ENCODE results near the gene UCK2.
"Not testable (repeated sequence)": the region's sequence is repeated elsewhere in the genome, so short reads cannot be mapped to it uniquely, and the experiment has no call there.

Gene UCK2

DNA sequence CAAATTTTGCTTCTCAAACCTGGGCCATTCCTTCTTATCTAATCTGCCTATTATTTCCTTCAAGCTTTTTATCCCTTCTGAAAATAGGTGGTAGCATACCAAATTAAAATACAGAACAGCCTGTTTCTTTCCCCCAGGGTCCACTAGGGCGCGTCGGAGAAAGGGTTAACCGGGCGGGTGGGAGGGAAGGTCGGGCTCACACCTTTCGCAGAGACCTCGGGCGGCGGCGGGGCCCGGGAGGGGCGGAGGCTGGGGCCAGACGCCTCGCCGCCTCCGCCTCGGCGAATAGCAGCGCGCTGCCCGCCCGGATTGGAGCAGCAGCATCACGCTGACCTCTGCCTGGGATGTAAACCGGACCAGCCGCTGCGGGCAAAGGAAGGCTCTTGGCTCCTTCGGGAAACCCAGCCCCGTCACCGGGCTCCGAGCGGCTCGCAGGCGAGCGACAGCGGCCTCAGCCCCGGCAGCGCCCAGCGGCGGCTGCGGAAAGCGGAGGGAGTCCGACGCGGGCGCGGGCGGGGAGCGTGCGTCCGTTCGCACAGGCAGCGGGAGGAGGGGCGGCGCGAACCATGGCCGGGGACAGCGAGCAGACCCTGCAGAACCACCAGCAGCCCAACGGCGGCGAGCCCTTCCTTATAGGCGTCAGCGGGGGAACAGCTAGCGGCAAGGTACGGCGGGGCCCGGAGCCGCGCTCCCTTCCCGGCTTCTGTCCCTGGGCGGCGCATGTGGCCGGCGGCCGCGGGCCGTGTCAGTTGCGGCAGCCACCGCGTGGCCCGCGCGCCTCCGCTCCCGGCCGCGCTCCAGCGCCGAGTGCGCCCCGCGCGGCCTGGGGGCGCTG is at the start of gene UCK2:
Gene UCK2 (plus strand): TSS at position 347 of the 835 bp plus-strand sequence. CDS start 220 bp downstream, at position 567.
- peak; percentile 24 to 49 for DNase-seq (ENCODE audit: low read depth in 2 of 2)

DNA sequence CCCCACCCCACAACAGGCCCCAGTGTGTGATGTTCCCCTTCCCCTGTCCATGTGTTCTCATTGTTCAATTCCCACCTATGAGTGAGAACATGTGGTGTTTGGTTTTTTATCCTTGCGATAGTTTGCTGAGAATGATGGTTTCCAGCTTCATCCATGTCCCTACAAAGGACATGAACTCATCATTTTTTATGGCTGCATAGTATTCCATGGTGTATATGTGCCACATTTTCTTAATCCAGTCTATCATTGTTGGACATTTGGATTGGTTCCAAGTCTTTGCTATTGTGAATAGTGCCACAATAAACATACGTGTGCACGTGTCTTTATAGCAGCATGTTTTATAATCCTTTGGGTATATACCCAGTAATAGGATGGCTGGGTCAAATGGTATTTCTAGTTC is 49.2 kb upstream of the UCK2 start:
- DNase-seq (ENCODE audit: low read depth in 2 of 2): not testable (repeated sequence)

DNA sequence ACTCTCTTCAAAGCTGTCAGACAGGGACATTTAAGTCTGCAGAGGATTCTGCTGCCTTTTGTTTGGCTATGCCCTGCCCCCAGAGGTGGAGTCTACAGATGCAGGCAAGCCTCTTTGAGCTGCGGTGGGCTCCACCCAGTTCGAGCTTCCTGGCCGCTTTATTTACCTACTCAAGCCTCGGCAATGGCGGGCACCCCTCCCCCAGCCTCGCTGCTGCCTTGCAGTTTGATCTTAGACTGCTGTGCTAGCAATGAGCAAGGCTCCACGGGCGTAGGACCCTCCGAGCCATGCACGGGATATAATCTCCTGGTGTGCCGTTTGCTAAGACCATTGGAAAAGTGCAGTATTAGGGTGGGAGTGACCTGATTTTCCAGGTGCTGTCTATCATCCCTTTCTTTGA is 43.9 kb upstream of the UCK2 start:
- not testable (repeated sequence) for DNase-seq (ENCODE audit: low read depth in 2 of 2)

DNA sequence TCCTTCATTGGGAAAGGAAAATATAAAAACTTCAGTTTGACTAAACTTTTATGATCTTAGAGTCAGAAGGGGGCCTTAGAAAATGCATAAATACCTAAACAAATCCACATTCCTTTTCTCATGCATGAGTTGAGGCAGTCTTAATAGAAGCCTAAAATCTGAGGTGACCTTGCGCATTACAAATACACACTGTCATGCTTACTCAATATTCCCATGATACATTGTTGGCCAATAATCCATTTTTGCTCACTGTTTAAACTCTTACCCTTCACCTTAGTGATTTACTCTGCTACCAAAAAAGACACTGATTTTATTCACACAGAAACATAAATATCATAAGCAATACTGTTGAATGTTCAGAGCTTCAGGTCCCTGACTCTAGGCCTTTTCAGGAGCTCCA is 39.7 kb upstream of the UCK2 start:
- no peak for DNase-seq (ENCODE audit: low read depth in 2 of 2)

DNA sequence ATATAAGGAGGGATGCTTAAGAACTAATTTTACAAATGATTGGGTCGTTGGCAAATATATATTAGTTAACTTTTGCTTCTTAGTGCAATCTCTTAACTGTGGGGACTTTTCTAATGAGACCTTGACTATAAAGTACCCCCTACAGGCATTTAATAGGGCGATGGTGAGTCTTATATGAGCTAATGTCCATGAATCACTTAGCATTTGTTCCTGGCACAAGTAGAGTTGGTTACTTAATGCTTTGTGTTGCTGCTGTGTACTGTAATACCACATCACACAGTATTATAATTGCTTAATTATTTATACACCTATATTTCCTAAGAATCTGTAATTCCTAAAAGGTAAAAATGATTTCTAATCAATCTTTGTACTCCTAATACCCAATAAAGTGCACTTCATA is 33.5 kb upstream of the UCK2 start:
- no peak for DNase-seq (ENCODE audit: low read depth in 2 of 2)

DNA sequence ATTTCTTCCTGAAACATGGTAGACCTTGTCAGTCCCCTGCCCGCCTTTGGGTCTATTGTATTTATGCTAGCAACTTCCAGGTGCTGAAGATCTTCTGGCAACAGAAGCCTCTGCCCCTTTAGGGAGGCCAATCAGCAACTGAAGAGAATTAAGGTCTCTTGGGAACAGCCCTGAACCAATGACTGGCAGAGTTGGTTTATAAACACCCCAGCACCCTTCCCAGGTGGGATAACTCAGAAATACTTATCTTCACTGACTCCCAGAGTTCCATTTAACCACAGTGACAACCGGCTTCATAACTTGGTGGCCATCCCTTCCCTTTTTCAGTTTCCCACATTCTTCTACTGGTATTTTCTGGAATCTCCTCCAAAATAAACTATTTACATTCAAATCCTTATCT is 31.5 kb upstream of the UCK2 start:
- no peak for DNase-seq (ENCODE audit: low read depth in 2 of 2)

DNA sequence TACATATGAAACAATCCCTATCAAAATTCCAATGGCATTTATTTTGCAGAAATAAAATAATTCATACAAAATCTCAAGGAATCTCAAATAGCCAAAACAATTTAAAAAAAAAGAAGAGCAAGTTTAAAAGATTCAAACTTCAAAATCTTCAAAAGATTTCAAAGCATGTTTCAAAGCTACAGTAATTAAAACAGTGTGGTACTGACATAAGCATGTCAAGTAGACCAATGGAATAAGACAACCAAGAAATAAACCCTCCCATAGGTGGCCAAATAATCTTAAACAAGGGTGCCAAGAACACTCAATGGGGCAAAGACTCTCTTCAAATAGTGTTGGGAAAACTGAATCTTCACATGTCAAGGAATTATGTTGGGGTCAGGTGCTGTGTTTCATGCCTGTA is 28.0 kb upstream of the UCK2 start:
- no peak for DNase-seq (ENCODE audit: low read depth in 2 of 2)

DNA sequence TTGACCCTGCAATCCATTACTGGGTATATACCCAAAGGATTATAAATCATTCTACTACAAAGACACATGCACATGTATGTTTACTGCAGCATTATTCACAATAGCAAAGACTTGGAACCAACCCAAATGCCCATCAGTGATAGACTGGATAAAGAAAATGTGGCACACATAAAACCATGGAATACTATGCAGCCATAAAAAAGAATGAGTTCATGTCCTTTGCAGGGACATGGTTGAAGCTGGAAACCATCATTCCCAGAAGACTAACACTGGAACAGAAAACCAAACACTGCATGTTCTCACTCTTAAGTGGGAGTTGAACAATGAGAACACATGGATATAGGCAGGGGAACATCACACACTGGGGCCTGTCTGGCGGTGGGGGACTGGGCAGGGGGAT is 22.9 kb upstream of the UCK2 start:
- DNase-seq (ENCODE audit: low read depth in 2 of 2): not testable (repeated sequence)

DNA sequence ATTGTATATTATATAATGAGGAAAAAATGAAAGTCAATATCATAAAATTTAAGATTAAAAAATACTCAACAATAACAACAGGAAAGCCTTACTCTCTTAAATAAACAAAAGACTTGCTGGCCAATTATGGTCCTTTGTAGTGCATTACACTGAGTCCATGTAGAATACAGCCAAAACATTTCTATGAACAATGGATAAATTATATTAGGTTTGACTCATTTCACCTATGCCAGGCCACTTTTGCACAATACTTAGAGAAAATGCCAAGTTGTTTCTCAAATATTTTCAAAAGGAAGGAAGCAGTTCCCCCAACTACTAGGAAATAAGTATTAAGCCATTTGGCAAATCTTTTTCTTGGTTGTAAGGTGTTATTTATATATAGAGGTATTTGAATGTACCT is 19.8 kb upstream of the UCK2 start:
- no peak for DNase-seq (ENCODE audit: low read depth in 2 of 2)

DNA sequence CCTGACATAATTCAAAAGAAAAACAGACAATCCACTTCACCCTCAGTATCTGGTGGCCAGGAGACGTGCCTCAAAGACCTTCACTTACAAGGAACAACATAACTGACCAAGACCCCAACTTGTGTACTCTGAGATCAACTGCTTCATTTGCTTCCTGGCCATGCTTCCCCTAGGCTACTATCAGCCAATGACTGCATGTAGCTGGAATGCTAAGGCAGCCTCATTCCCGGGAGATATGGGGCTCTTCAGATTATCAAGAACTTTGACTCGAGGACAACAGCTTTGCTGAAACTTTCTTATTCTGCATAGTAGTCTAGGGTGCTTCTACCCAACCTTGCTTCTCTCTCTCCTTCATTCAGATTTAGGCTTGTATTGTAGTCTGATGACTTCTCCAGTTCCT is 11.7 kb upstream of the UCK2 start:
- DNase-seq (ENCODE audit: low read depth in 2 of 2): no peak

DNA sequence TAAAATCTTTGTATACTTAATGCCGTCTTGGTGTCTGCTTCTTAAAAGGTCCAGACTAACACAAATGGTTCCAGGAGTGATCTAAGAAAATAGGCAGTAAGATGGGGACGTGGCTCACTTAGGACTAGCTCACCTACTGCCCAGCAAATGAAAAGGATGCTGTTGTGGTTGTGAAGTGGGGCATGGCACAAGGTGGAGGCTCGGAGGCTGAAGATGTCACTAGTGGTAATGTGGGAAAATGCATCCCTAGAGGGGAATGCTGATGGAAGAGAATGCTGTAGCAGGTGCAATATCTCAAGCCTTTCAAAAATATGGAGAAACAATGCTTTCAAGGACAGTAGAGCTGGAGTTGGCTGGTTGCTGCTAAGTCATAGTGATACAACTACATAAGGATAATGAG is 11.3 kb upstream of the UCK2 start:
- no peak for DNase-seq (ENCODE audit: low read depth in 2 of 2)

DNA sequence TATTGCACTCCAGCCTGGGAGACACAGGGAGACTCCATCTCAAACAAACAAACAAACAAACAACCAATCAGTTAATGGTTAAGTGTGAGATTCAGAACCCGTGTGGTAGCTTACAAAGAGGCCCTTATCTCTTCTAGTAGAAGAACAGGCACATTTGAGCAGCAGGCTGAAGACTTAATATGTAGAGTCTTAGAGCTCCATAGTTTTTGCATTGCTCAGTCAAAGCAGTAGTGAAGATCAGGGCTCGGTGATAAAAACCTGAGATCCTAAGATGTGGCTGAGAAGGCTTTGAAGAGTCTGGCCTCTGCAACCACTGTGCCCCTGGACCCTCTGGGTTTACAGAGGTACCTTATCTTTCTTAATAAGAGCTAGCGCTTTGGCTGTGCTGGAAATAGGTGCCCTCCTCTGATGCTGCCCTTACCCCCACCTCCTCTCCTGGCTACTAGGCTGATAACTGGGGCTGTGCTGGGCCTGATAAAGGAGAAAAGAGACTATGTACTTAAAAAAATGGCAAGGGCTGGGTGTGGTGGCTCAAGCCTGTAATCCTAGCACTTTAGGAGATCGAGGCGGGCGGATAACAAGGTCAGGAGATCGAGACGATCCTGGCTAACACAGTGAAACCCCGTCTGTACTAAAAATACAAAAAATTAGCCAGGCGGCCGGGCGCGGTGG is 10.5 kb upstream of the UCK2 start:
- no peak for DNase-seq (ENCODE audit: low read depth in 2 of 2)

DNA sequence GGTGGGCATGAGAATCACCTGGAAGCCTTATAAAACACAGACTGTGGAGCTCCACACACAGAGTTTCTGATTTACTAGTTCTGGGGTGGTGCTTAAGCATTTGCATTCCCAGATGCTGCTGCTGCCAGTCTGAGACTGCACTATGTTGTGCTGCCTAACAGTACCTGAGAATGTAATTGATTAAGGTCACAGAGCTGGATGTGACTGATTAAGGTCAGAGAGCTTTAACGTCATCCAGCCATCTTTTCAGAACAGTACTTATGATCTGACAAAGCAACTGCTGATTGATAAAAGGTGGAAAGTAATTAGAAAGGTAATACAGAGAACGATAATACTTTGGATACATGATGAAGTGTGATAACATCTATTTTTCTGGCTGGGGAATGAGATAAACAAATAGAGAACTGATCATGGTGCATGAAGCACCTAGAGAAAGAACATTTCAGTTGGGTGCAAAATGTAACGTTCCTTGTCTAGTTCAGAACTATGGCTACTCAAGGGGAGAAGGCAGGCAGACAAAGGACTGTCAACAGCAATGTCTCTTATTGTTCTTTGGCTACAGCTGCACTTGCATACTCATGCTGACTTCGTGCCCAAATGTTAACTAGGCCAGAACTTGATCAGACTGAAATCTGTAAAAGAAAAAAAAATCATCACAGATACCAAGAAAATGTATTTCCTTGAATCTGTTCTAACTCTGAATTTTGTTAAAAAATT is 3.7 kb upstream of the UCK2 start:
- no peak for DNase-seq (ENCODE audit: low read depth in 2 of 2)

DNA sequence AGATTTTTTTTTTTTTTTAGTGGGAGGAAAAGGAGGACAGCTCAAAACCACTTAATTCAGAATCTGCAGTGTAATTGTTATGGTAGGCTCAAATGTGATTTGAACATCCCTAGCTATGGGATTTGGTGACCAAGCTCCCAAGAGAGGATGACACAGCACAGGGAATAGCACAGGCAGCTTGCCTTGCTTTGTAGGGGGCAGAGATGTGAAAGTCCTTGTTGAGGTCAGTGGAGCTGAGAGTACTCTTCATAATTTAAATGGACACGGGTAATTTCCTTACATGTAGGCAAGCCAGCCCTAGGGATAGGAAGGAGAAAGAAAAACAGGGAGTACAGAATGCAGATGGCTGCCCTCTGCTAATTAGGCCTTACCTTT is 3.2 kb upstream of the UCK2 start:
- no peak for DNase-seq (ENCODE audit: low read depth in 2 of 2)

DNA sequence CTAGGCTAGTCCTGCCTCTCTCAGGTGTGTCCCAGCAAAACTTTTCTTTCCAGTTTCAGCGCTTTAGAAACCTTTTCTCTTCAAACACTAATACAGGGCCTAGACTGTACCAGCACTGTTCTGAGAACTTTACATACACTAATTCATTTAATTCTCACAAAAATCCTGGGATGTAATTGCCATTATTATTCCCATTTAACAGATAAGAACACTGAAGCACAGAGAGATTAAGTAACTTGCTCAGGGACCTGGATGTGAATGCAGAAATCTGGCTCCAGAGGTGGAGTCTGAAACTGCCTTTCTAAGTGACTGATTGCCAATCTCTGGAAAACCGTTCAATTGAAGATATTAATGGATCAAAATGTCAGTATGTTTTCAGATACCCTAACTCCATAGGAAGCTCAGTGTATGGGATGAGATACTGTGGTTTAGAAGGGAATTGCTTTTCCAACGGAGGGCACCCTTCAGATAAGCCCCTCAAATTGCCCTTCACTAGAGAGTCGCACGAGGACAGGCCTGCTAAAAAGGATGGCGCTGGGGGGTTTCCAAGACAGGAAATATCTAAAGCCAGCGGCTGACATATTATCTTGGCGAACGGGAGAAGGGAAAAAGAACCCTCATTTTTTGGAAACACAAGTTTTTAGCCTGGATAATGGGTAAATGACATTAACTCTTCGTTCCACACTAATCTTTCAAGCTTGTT is 698 bp upstream of the UCK2 start:
- DNase-seq (ENCODE audit: low read depth in 2 of 2): no peak

DNA sequence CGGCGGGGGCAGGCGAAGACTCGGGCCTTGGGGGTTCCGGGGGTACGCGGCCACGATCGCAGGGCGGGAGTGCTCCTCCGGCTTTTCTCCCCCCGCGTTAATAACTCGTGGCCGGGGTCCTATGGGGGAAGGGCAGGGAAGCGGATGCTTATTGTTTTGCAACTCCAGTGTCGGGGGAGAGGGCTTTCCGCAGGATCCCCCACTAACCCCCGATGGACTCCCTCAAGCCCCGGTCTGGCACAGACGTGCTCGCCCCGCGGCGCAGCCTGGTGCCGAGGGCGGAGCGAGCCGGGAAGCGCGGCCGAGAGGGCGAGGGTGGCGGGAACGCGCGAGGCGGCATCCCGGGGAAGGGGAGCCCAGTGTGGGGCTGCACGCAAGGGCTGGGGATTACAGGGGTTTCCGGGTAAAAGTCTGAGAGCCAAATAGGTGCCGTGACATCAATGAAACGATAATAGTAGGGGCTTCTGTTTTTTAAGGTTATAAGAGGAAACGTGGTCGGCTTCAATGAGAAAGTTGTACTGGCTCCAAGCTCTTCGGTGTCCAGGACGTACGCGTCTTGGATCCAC is 772 bp downstream of the UCK2 start:
- DNase-seq (ENCODE audit: low read depth in 2 of 2): peak; percentile 22 to 29

DNA sequence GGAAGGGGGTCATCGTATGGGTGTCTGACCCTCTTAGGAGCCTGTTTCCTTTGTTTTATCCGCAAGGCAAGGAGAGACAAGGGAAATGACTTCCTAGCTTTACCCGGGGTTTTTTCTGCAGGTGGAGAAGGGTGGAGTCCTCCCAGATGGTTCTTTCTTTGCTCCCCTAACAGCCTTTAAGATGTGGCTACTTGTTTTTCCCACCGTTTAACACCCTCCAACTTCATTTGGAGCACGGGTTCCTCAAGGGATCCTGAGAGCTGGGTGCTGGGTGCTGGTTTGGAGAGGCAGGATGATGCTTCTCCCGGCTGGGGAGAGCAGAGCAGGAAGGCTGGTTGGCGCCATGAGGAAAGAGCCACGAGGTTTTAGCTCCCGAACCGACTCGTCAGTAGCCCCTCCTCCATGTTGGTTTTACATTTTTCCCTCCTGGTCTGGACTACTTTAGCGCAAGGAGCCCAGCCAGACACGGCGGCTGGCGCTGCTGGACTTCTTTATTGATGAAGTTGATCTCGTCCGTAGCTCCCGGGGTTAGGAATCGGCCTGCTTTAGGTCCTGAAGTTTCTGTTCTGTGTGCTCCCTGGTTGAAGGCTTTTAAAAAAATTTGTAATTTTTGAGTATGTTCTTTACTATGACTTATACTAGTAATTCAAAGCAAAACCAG is 1.4 kb downstream of the UCK2 start:
- DNase-seq (ENCODE audit: low read depth in 2 of 2): no peak

DNA sequence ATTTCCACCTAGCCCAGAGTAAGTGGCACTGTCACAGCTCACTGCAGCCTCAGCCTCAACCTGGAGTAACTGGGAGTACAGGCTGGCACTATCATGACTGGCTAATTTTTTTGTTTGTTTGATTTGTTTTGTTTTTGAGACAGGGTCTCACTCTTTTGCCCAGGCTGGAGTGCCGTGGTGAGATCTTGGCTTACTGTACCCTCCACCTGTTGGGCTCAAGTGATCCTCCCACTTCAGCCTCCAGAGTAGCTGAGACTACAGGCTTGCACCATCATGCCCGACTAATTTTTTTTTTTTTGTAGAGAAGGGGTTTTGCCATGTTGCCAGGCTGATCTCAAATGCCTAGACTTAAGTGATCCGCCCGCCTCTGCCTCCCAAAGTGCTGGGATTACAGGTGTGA is 2.5 kb downstream of the UCK2 start:
- DNase-seq (ENCODE audit: low read depth in 2 of 2): no peak

DNA sequence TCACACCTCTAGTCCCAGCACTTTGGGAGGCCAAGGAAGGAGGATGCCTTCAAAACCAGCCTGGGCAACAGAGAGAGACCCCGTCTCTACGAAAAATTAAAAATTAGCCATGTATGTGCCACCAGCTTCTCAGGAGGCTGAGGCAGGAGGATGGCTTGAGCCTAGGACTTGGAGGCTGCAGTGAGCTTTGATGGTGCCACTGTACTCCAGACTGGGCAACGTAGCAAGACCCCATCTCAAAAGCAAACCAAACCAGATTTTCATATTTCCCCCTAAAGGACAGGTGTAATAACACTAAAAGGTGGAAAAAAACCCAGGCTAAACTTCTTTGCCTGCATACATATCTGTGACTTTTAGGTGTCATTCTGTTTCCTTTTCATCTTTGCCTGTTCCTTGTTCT is 3.7 kb downstream of the UCK2 start:
- no peak for DNase-seq (ENCODE audit: low read depth in 2 of 2)

DNA sequence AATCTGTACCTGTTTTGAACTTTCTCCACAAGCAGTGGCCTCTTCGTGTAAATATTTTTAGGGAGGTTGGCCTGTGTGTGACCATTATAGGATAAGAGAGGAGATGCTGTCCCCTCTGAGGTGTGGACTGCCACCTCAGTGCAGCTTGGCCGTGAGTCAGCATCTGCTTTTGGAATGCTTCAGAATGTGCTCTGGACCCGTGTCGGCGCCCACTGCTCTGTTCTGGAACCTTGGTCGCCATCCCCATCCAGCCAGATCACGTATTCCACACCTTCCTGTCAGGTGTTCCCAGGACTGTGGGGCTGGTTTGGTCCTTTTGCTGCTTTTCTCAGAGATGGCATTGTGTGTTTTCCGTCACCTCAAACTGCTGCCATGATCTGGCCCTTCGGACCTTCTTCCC is 5.5 kb downstream of the UCK2 start:
- DNase-seq (ENCODE audit: low read depth in 2 of 2): no peak

DNA sequence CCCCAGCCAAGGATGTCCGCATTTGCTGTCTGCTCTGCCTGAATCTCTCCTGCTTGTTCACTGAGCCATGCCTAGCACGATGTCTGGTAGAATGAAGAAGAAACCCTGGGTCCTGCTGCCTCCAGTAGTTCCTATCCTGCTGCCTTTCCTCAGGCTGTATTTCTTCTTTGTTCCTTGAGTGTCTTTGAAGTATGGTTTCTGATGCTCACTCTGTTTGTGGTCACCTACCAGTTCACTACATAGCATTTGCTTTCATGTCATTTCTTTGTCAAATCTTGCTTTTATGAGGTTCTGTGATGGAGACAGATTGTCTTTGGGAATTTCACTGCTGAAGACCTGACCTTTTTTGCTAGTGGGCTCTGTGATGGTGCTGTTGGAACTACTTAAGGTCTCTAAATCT is 5.9 kb downstream of the UCK2 start:
- no peak for DNase-seq (ENCODE audit: low read depth in 2 of 2)

Measured in stimulated activated CD8-positive, alpha-beta memory T cell treated with anti-CD3 and anti-CD28 coated beads, Interleukin-15, amount 100 ng/mL, for 4 hours (primary cell).